Activated CD4-positive, alpha-beta T cell treated with anti-CD3 and anti-CD28 coated beads, Interleukin-2, amount 50 U/mL, for 4 hours (primary cell): Measurements from ENCODE around the gene TMEM201.
A peak's percentile ranks its signal among the peaks of the same experiment; 100 is the strongest.

Source experiments
- DNase-seq, 2 experiments: peaks; one replicate each; pipeline ENCODE4 v3.0.0-alpha.2; 2020

Gene TMEM201

DNA sequence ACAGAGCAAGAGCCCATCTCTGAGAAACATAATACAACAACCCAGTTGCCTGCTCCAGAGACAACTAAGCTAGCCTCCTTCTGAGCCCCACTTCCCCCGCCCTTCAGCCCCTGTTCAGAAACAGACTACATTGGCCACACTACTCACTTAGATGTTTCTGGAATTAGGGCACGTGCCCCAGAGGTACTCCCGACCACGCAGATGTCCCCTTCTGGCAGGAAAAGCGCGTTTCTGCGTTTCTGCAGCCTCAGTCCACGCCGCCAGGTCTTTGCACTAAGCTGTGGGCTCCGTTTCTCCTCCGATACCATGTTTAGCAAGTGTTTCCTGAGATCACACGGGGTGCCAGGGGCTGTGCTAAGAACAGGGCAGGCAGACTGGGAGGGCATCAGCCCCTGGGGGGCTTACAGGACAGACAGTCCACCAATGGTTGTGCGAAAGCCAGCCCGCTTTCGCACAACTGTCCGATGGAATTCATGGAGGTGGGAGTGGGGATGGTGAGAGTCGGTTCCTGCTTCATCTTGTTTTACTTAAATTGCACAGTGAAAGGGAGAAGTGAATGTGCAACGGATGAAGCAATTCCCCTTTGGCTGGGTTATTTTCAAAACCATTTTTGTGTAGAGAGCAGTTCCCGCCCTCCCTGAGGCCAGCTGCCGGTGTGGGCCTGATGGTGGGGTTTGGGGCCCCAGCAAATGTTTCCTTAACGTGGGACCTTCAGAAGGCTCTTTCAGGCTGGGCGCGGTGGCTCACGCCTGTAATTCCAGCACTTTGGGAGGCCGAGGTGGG lies 65.5 kb downstream of the TMEM201 start:
- no peak for DNase-seq

DNA sequence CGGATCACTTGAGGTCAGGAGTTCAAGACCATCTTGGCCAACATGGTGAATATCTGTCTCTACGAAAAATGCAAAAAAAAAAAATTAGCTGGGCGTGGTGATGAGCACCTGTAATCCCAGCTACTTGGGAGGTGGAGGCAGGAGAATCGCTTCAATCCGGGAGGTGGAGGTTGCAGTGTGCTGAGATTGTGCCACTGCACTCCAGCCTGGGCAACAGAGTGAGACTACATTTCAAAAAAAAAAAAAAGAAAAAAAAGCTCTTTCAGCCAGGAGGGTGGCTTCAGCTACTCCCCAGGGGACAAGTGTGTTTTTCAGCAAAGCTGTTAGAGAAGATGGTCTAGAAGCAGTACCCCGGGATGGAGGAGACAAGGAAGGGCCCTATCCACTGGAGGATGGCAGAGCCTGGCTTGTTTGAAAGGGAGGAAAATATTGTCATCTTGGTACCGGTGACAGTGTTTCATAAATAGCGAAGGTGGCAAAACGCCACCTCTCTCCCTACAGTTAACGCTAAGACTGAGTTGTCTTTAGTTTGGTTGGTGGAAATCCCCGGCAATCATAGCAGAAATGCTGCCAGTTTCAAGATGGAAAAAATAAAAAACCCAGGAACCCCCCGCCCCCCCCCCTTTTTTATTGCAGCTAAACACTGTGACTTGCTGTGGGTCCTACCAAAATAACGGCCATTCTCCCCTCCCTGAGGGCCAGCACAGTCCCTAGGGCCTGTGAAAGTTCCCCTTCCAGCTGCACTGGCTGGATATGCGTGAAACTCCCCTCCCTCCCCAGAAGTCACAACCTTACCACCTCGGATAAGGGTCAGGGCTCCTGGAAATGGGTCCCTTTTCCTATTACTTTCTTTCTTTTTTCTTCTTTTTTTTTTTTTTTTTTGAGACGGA lies 66.4 kb downstream of the TMEM201 start:
- DNase-seq: peak; percentile 38 to 39

DNA sequence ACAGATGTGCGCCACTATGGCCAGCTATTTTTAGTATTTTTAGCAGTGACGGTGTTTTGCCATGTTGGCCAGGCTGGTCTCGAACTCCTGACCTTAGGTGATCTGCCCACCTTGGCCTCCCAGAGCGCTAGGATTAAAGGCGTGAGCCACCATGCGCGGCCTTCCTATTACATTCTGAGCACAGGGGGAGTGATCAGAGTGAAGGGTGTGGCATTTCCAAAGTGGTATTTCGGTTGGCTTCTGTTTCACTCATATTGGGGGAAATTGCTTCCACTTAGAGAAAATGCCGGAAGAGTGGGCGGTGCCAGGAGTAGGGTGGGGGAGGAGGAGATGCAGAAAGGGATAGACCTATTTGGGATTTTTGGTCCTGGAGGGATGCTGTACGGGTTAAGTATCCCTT lies 67.1 kb downstream of the TMEM201 start:
- no peak for DNase-seq

DNA sequence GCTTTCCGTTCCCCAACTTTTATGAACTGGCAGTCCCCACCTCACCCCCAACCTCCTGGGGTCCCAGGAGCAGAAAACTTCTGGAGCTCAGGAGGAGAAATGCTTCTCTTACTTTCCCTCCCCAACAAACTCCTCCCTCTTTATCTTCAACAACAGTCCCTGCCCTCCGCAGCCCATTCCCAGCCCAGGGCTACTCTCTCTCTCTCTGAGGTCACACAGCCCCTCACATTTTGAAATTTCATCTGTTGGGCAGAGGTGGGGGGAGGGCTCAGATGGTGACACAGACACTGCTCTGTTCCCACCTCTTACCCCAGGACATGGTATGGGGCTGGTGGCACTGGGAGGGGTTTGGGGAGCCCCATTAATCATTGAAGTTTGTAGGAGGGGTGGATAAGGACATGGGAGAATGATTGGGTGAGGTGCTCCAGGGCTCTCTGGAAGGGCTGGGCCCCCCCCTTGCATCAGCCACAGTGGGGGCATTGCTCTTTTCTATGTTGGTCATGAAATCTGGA lies 68.9 kb downstream of the TMEM201 start:
- no peak for DNase-seq

DNA sequence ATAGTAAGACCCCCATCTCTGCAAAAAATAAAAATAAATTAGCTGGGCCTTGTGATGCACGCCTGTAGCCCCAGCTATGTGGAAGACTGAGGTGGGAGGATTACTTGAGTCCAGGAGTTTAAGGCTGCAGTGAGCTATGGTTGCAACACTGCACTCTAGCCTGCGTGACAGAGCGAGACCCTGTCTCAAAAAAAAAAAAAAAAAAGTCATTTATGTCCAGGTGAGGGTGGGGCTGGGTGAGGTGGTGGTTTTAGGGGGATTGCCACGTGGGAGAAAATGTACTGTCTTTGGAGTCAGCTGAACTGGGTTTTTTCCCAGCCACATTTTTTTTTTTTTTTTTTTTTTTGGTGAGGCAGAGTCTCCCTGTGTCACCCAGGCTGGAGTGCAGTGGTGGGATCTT lies 69.5 kb downstream of the TMEM201 start:
- DNase-seq: no peak

DNA sequence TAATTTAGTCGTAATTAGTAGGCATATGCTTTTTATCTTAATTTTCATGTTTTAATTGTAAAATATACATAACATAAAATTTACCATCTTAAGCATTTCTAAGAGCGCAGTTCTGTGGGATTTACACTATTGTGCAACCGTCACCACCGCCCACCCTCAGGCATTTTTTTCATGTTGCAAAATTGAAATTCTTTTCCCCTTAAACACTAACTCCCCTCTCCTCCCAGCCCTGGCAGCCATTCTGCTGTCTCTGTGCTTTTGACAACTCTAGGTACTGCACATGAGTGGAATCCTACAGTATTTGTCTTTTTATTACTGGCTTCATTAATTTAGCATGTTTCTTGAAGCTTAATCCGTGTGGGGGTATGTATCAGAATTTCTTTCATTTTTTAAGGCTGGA lies 70.6 kb downstream of the TMEM201 start:
- no peak for DNase-seq

DNA sequence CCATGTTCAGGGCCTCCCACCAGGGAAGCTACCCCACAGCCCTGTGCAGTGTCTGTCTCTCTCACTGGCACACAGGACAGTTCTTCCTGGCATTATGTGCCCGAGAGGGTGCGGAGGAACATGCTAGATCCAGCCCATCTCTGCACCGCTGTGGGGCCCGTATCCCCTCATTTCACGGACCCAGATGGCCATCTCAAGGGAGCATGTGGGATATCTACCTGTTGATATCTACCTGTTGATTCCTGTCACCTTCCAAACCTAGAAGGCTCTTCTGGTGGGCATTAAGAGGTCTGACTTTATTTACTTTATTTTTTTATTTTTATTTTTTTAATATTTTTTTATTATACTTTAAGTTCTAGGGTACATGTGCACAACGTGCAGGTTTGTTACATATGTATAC lies 74.5 kb downstream of the TMEM201 start:
- DNase-seq: no peak
